NOMO-1 treated with DMSO at 0.1 percent for 48 hours (cell line): Measurements from ENCODE around the gene YIPF1.
"Not testable (repeated sequence)": the region's sequence is repeated elsewhere in the genome, so short reads cannot be mapped to it uniquely, and the experiment has no call there.

Experiments
- DNase-seq: peaks from one replicate; lab custom pipeline; 2025; ENCODE audit not compliant: unreplicated experiment; lab: John Stamatoyannopoulos, UW

Gene YIPF1

DNA sequence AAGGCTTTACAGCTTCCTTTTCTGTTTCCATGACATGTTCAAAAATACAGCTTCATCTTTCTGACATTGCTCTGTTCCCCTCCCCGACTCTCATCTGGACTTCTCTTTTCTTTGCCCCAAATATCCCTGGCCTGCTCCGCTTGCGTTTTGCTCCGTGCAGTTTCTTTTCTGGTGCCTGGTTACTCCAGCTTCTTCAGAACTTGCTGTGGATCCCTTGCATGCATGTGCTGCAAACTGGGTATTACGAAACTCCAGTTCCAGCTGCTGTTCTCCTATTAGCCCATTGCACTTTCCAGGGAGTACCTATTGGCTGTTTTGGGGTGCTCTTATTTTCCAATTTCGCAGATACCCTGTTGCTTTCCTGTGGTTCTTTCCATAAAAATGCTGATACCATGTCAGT, 41.6 kb downstream of the YIPF1 start:
- DNase-seq, result no peak

DNA sequence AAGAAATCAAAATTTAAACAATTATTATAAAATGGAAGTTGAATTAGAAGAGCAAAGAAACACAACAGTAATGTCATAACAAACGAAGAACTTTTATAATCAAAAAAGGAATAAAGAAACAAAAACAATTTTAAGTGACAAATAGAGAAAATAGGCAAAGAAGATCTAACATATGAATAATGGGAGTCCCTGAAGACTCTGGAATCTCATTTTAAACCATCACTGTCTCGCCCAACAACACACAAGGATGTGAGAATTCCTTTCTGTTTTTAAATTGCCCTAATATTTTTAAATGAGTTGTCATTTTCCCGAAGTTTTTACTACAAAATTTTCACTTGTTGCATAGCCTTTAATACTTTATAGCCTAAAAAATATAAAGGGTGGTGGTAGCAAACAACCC, 47.2 kb downstream of the YIPF1 start:
- DNase-seq, result no peak

DNA sequence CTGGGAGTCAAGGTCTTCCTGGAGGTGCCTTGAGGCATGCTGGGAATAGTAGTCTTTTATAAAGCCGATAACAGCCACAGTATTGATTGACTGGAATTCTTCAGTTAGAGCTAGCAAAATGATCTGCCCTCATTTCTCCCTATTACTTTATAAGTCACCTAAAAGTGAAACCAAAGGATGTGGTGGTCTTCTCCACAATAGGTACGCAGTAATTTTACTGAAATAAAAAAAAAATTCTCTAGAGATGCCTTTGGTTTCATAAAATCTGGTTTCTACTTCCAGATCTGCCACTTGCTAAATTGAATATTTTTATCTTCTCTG, 51.0 kb downstream of the YIPF1 start:
- DNase-seq, result no peak

DNA sequence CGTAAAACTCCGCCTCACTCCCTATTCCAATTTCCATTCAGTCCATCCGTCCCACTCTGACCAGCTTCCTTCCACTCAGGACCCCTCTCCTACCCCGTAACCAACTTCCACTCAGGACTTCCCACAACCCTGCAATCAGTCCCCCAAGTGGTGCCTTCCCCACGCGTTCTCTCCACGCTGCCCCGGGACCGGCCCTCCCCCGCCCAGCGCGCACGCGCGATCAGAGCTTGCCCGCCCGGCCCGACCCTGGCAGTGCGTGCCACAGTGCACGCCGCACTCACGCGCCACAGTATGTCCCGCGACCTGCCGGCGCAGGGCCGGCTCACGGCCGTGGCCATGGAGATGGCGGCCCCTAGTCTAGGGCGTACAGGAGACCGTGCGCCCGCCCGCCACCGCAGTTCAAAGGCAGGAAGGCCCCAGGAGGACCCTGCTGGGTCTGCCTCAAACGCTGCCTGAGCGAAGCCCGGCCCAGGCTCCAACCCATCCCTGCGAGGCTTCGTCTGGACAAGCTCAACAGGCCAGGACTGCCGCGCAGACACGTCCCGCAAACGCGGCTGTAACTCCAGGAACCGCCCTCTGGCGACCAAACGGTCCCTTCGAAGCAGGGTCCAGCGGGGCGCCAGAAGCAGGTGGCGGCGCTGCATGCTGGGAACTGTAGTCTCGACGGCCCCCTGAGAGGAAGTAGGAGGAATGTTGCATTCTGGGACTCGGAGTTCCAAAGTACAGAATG, 51.5 kb downstream of the YIPF1 start, which contains the start of gene NDC1:
Gene NDC1 (minus strand): TSS at position 373 of the 730 bp plus-strand sequence. CDS start 35 bp downstream, at position 338.
- peak; percentile 98 for DNase-seq

DNA sequence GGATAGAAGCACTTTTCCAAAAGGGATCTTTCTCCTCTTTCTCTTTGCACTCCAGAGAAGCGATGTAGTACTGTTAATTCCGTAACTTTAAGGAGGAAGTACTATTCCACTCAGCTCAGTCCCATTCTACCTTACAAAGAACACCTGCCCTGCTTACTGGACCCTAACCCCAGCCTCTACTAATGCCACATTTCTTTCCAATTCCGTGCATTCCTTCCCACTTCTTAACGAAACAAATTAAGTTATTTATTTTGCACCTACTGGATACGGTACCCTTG, 52.0 kb downstream of the YIPF1 start:
- DNase-seq, result peak; percentile 14

DNA sequence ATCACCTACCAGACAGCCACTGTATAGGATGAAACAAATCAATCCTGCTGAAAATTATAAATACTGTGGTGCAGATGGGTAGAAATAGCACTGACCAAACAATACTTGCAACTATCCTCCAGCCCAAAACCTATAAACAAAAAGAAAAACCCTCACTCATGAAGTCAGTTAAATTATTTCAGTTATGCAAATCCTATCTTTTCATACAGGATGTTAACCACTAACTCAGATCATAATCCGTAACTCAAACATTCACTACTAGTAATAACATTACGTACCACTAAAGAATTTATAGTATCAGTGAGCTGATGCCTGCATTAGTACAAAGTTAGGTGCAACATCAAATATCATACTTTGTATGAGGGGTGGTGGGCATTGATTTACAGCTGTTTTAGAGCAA, 54.1 kb downstream of the YIPF1 start:
- no peak for DNase-seq

DNA sequence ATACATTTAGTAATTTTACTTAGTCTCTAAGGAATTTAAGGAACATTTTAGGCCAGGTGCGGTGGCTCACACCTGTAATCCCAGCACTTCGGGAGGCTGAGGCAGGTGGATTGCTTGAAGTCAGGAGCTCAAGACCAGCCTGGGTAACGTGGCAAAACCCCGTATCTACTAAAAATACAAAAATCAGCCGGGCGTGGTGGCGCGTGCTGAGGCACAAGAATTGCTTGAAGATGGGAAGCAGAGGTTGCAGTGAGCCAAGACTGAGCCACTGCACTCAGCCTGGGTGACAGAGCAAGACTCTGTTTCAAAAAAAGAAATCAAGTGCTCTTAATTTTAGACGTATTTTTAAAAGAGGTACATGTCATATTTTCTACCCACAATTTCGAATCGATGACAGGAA, 54.8 kb downstream of the YIPF1 start:
- no peak for DNase-seq

DNA sequence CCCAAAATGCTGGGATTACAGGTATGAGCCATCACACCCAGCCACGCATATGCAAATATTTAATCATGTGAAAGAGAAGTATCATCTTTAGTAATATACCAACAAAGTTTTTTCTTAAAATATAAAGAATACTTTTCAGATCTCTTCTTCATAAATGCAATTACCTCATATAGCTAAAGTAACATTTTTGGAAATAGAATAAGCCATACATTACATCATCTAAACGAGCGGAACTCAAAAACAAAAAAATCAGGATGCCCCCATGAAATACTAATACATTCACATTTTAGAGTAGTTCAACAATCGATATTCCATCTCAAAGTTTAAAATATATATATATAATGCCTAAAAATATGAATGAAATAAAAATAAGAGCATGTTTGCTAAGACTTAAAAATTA, 56.2 kb downstream of the YIPF1 start:
- no peak for DNase-seq

DNA sequence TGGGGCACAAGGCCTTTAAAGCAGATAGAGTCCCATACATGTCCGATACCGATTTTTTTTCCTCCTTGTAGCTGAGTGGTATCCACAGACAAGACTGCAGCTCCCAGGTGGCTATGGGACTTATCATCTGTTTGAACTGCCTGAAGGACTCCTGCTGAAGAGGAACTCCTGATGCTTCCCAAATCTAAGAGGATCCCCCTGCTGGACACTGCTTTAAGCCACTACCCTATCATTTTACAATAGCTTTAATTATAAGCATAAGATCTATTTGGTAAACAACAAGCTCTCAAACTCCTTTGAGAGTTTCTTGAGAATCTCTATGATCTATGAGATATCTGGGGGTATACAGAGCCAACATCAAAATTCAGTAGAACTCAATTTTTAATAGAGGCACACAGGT, 63.2 kb downstream of the YIPF1 start:
- no peak for DNase-seq

DNA sequence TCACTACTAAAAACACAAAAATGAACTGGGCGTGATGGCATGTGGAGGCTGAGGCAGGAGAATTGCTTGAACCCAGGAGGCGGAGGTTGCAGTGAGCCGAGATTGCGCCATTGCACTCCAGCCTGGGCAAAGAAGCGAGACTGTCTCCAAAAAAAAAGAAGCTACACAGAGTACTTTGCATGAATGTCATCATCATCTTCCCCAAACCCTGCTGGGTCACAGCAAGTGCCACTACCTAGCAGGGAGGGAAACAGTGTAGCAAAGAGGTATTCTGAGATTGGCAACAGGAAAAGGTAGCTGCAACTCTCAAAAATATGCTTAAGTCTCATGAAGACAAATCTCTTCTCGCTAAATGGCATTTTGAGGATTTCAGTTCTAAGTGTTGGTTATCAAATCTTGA, 64.3 kb downstream of the YIPF1 start:
- no peak for DNase-seq

DNA sequence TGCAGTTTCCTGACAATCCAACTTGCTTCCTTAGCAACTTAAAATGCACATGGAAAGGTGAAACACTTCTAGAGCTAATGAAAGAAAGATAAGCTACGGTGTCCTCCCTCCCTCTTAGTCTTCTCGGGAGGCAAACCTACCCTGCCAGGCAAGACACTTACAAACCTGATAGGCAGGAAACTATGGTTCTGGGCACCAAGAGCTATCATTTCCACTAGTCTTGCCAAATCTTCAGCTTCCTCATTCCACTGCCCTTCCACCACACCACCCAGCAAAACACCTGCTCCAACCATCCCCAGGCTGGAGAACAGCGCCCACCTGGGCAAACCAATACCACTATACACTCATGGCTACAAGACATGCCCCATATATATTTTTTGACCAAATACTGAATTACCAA, 66.7 kb downstream of the YIPF1 start:
- peak; percentile 2 for DNase-seq

DNA sequence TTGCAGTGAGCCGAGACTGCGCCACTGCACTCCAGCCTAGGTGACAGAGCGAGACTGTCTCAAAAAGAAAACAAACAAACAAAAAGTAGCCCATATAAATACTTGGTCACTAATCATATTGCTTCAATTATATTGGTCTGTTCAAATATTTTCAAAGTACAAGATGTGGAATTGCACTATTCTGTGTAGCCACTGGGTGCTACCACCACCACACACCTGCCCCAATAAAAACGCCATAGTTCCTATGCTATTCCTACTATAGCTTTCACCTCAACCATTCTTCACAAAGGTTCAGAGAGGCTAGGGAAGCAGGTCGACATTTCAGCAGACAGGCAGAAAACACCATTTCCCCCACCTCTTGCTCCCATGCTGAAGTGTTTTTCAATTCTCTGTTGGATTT, 68.2 kb downstream of the YIPF1 start:
- DNase-seq, result no peak

DNA sequence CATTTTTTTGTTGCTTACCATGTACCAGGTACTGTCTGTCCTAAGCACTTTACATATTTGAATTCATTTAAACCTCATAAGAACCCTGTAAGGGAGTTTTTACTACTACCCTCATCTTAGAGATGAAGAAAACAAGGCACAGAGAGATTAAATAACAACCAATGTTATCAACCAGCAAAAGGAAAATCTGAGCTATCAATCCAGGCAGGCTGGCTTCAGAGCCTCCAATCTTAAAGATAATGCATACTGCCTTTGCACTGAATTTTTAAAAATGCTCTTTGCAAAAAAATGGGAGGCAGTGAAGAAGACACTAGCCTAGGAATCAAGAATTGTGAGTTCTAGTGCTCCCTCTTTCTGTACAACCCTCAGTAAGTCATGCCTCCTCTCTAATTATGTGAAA, 70.2 kb downstream of the YIPF1 start:
- DNase-seq, result no peak

DNA sequence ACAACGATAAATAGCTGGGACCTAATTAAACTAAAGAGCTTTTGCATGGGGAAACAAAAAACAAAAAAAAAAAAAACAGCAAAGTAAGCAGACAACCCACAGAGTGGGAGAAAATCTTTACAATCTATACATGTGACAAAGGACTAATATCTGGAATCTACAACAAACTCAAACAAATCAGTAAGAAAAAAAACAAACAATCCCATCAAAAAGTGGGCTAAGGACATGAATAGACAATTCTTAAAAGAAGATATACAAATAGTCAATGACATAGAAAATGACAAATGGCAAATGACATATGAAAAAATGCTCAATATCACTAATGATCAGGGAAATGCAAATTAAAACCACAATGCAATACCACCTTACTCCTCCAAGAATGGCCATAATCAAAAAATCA, 73.0 kb downstream of the YIPF1 start:
- DNase-seq, result not testable (repeated sequence)

DNA sequence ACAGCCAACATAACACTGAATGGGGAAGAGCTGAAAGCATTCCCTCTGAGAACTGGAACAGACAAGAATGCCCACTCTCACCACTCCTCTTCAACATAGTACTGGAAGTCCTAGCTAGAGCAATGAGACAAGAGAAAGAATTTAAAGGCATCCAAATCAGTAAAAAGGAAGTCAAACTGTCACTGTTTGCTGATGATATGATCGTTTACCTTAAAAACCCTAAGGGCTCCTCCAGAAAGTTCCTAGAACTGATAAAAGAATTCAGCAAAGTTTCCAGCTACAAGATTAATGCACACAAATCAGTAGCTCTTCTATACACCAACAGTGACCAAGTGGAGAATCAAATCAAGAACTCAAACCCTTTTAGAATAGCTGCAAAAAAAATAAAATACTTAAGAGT, 74.1 kb downstream of the YIPF1 start:
- not testable (repeated sequence) for DNase-seq

DNA sequence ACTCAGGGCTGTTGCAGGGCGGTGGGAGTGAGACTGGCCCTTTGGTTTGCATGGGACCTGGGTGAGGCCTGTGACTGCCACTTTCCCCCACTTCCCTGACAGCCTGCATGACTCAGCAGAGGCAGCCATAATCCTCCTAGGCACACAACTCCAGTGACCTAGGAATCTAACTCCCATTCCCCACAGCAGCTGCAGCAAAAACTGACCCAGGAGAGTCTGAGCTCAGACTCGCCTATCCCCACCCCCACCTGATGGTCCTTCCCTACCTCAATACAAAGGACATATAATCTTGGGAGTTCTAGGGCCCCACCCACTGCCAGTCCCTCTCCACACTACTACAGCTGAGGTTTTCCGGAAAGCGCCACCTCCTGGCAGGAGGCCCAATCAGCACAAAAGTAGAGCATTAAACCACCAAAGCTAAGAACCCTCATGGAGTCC, 78.2 kb downstream of the YIPF1 start:
- DNase-seq, result no peak

DNA sequence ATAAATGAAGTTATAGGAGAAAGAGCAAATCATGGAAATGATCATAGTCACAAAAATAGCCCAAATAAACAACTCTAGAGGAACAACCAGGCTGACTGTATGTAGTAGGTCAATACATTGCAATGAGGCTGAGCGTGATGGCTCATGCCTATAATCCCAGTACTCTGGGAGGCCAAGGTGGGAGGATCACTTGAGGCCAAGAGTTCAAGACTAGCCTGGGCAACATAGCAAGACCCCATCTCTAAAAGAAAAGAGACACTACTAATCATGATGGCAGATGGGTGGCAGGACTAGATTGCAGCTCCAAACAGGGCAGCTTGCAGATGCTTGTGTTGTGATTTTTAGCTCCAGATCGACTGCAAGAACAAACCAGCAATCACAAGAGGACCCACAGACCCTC, 79.1 kb downstream of the YIPF1 start:
- no peak for DNase-seq

DNA sequence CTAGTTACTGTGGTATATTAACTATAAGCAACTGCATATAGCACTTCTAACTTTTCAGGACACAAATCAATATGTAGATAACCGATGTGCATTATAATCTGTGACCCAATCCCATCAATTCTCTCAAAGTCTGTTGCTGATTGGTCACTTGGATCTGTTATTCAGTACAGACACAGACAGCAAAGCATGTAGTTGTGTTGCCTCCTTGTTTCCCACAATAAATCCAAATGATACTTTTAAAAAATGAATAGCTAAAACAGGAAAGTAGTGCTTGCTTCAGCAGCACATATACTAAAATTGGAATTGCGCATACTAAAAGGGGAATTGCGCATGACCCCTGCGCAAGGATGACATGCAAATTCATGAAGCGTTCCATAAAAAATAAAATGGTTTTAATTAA, 79.6 kb downstream of the YIPF1 start:
- no peak for DNase-seq

DNA sequence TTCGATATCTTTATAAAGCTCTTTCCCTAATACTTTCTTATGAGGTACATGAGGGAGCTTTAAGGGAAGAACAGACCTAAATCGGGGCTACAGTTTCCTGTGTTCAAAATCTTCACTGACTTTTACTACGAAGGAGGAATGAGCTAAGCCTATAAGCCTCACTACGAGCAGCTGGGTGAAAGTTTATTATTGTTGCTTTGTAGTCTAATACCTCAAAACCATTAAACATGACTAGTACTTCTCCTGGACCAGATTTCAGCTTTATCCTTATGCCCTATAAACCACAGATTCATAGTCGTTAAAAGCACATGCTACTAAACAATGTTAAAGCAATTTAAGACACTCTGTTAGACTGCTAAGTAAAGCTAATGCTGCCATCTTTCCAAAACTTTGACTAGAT, 81.7 kb downstream of the YIPF1 start:
- DNase-seq, result no peak

DNA sequence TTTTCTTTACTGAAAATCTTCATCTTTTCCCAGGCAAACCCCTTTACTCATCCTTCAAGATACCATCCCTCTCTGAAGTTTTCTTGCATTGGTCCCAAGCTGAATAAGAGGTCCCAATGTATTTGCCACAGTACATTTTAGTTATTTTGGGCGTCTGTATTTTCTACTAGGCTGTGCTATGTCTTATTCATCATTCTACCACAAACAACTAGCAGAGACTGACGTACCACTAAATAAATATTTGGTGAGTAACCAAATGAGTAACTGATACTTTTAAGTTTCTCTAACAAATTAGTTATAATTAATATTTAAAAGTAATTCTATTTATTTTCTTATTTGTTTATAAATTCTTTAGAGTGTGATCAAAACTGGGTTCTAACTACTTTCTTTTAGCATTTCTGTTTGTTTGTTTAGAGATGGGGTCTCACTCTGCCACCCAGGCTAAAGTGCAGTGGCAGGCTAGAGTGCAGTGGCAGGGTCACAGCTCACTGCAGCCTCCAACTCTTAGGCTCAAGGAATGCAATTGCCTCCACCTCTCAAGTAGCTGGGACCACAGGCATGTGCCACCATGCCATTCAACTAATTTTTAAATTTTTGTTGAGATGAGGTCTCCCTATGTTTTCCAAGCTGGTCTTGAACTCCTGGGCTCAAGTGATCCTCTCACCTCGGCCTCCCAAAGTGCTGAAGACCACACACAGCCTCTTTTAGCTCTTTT, 84.6 kb downstream of the YIPF1 start:
- DNase-seq, result no peak

DNA sequence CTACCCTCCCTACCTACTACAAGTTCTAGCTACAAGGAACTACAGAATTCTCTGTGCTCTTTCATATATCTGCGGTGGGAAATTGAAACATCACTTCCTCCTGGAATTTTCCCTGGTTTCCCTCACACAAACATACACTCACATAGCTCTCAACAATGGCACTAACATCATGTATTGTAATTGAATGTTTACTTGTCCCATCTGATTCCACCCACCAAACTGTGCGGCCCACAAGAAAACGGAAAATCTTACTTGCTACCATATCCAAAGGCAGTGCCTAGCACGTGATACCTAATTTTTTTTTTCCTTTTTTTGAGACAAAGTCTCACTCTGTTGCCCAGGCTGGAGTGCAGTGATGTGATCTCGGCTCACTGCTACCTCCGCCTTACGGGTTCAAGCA, 85.4 kb downstream of the YIPF1 start:
- DNase-seq, result no peak
